Uterus (tissue), 2 donors: ENCODE results near the gene C17orf50.

Experiments
- POLR2A ChIP-seq, 2 donors: fragments of 450-650 bp; IDR thresholded peaks; one replicate each; pipeline ENCODE4 v1.6.1; 2016; ENCODE audit warnings: antibody characterized with exemption in 2 of 2, mild to moderate bottlenecking in 1 of 2, moderate library complexity in 1 of 2
- TF ChIP-seq, protein P1 (sequence below), 4 experiments: fragments of 200-600 bp in 2 of 4; fragments of 450-650 bp in 2 of 4; sonication (generic) in 2 of 4; IDR thresholded peaks; one replicate each; pipeline ENCODE4 v1.5.1; 2016 to 2019; ENCODE audit warnings: antibody characterized with exemption in 4 of 4, mild to moderate bottlenecking in 2 of 4, moderate library complexity in 1 of 4

DNA sequence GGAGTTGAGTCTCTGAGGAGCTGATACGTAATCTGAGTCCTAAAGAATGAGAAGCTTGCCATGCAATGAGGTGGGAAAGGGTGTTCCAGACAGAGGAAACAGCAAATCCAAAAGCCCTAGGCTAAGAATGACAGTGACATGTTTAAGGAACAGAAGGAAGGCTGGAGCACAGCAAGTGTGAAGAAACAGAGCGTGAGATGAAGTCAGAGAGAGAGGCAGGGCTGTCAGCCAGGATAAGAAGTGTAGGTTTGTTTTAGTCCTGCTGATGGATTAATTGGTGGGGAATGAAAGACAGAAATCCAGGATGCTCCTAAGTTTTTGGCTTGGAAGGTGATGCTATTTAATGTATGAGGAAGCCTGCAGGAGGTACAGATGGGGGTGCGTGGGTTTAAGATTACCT, 20.3 kb downstream of the C17orf50 start:
- TF ChIP-seq, protein P1, sequence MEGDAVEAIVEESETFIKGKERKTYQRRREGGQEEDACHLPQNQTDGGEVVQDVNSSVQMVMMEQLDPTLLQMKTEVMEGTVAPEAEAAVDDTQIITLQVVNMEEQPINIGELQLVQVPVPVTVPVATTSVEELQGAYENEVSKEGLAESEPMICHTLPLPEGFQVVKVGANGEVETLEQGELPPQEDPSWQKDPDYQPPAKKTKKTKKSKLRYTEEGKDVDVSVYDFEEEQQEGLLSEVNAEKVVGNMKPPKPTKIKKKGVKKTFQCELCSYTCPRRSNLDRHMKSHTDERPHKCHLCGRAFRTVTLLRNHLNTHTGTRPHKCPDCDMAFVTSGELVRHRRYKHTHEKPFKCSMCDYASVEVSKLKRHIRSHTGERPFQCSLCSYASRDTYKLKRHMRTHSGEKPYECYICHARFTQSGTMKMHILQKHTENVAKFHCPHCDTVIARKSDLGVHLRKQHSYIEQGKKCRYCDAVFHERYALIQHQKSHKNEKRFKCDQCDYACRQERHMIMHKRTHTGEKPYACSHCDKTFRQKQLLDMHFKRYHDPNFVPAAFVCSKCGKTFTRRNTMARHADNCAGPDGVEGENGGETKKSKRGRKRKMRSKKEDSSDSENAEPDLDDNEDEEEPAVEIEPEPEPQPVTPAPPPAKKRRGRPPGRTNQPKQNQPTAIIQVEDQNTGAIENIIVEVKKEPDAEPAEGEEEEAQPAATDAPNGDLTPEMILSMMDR (IDR thresholded peaks at IDR 0.05), result no peak
- no peak for TF ChIP-seq POLR2A (IDR thresholded peaks at IDR 0.05)
